Chondrocyte (in vitro differentiated cells): ENCODE measurements around the gene SCO2. TPM values are rescaled to one million over a fixed set of nuclear protein-coding genes. Genes with fewer than 3 reads are reported as not detected.

Source experiments
- DNase-seq: peaks from one replicate; pipeline ENCODE4 v3.0.0; 2021; ENCODE audit warnings: mixed read lengths, low spot score
- H3K27ac Mint-ChIP-seq: one replicate; pipeline ENCODE4 v1.8.0; 2021; ENCODE audit warnings: mild to moderate bottlenecking, moderate library complexity, mixed read lengths; ENCODE audit not compliant: unreplicated experiment
- H3K27me3 Mint-ChIP-seq: 2 replicates; pipeline ENCODE4 v1.8.0; 2021; ENCODE audit warnings: low read depth, mixed read lengths
- H3K36me3 Mint-ChIP-seq: 2 replicates; pipeline ENCODE4 v1.8.0; 2021; ENCODE audit warnings: low read depth, mixed read lengths
- H3K4me1 Mint-ChIP-seq: 2 replicates; pipeline ENCODE4 v1.8.0; 2021; ENCODE audit warnings: low read depth, mild to moderate bottlenecking, mixed read lengths
- H3K4me3 Mint-ChIP-seq: one replicate; pipeline ENCODE4 v1.8.0; 2021; ENCODE audit warnings: mild to moderate bottlenecking, moderate library complexity, mixed read lengths; ENCODE audit not compliant: unreplicated experiment
- H3K9me3 Mint-ChIP-seq: 2 replicates; pipeline ENCODE4 v1.8.0; 2021; ENCODE audit warnings: low read depth, mixed read lengths
- CTCF ChIP-seq: fragments of 200-600 bp; sonication (generic); IDR thresholded peaks from 2 replicates; pipeline ENCODE4 v1.5.0; 2021; ENCODE audit warnings: antibody characterized with exemption, mild to moderate bottlenecking, moderate library complexity
- total RNA-seq: library from RNA; stranded (reverse); gene quantifications from 3 replicates; pipeline ENCODE4 v1.2.1, GENCODE V29; 2021

The SCO2 gene
- total RNA-seq, 1 donor from 2014 or later = 5.4 TPM

GRCh38 chr22:50507421-50507990 lies 17.9 kb downstream of the SCO2 start, which contains the start of gene LMF2:
Gene LMF2, minus strand, starts transcription at chr22:50507702. Its CDS starts 27 bp downstream, at chr22:50507675.
- TF ChIP-seq CTCF = peak; percentile 8
- peak within 1 kb of the TSS; percentile 93 for H3K4me3 Mint-ChIP-seq
- H3K9me3 Mint-ChIP-seq = no peaks in the 10 kb centered on the region
- H3K36me3 Mint-ChIP-seq = peaks cover 1% of the 10 kb centered on the region
- H3K27me3 Mint-ChIP-seq = no peaks in the 10 kb centered on the region
- peak; percentile 93 for DNase-seq
- H3K27ac Mint-ChIP-seq = peak within 1 kb of the TSS; percentile 95
- H3K4me1 Mint-ChIP-seq = peaks cover 13% of the 10 kb centered on the region

- Mint-ChIP-seq H3K9me3 (no peaks in the 10 kb centered on the region), H3K4me1 (peaks cover 13% of the 10 kb centered on the region), H3K27me3 (no peaks in the 10 kb centered on the region), H3K4me3 (peak overlapping the region; percentile 93), H3K27ac (peak overlapping the region; percentile 89), H3K36me3 (peaks cover 2% of the 10 kb centered on the region)
- TF ChIP-seq CTCF = no peak
- no peak for DNase-seq
Observed at GRCh38 chr22:50506611-50507420, 18.6 kb downstream of the SCO2 start.

GRCh38 chr22:50505776-50506610 lies 19.4 kb downstream of the SCO2 start:
- no peak overlapping the region for H3K27ac Mint-ChIP-seq
- peaks cover 2% of the 10 kb centered on the region for H3K36me3 Mint-ChIP-seq
- H3K27me3 Mint-ChIP-seq = no peaks in the 10 kb centered on the region
- H3K4me3 Mint-ChIP-seq = peak overlapping the region; percentile 93
- no peak for TF ChIP-seq CTCF
- peaks cover 13% of the 10 kb centered on the region for H3K4me1 Mint-ChIP-seq
- no peaks in the 10 kb centered on the region for H3K9me3 Mint-ChIP-seq
- DNase-seq = peak; percentile 91

- TF ChIP-seq CTCF = no peak
- no peaks in the 10 kb centered on the region for H3K9me3 Mint-ChIP-seq
- peaks cover 4% of the 10 kb centered on the region for H3K36me3 Mint-ChIP-seq
- DNase-seq = no peak
- no peak overlapping the region for H3K27ac Mint-ChIP-seq
- H3K4me1 Mint-ChIP-seq = peaks cover 13% of the 10 kb centered on the region
- H3K27me3 Mint-ChIP-seq = no peaks in the 10 kb centered on the region
- H3K4me3 Mint-ChIP-seq = no peak overlapping the region
Observed at GRCh38 chr22:50505276-50505775, 20.1 kb downstream of the SCO2 start.
